Keratinocyte (primary cell): ENCODE data around the gene PTPN4. TPM values are rescaled to one million over a fixed set of nuclear protein-coding genes. Genes with fewer than 3 reads are reported as not detected.
"Not testable (repeated sequence)": the region's sequence is repeated elsewhere in the genome, so short reads cannot be mapped to it uniquely, and the experiment has no call there.

Experiments used
- DNase-seq: peaks from one replicate; pipeline ENCODE4 v3.0.0-alpha.2; 2011; ENCODE audit warnings: low read depth, missing footprints, low spot score
- FAIRE-seq: peaks from 2 replicates; lab custom pipeline; 2011; peaks lifted over from hg19 to GRCh38; lab: Jason Lieb, UNC
- H2AFZ ChIP-seq: 2 replicates; pipeline ENCODE4 v1.6.0; 2012; ENCODE audit warnings: low read length, control low read depth, inconsistent platforms; ENCODE audit not compliant: control insufficient read depth
- H3K27ac ChIP-seq: 2 replicates; pipeline ENCODE4 v1.5.1; 2011; ENCODE audit warnings: low read length; ENCODE audit not compliant: control insufficient read depth, insufficient read depth
- H3K27me3 ChIP-seq: 3 replicates; pipeline ENCODE4 v1.6.0; 2011; ENCODE audit warnings: low read length; ENCODE audit not compliant: control insufficient read depth, insufficient read depth; ENCODE audit errors: extremely low read depth
- H3K36me3 ChIP-seq, 2 experiments: 2 replicates in 1 of 2; 3 replicates in 1 of 2; pipeline ENCODE4 v1.5.1; 2011; ENCODE audit warnings: low read length in 2 of 2, mild to moderate bottlenecking in 1 of 2; ENCODE audit not compliant: control insufficient read depth in 2 of 2, insufficient read depth in 2 of 2; ENCODE audit errors: extremely low read depth in 1 of 2
- H3K4me1 ChIP-seq: 3 replicates; pipeline ENCODE4 v1.5.1; 2011; ENCODE audit warnings: low read length; ENCODE audit not compliant: control insufficient read depth, insufficient read depth; ENCODE audit errors: extremely low read depth
- H3K4me2 ChIP-seq: 3 replicates; pipeline ENCODE4 v1.6.0; 2011; ENCODE audit warnings: low read depth, low read length; ENCODE audit not compliant: control insufficient read depth, insufficient read depth; ENCODE audit errors: extremely low read depth
- H3K4me3 ChIP-seq, 3 experiments: fragments of 200-600 bp in 1 of 3; sonication (generic) in 1 of 3; 2 replicates in 2 of 3; 3 replicates in 1 of 3; pipeline ENCODE4 v1.5.1; 2011 to 2016; ENCODE audit warnings: low read length in 3 of 3, mild to moderate bottlenecking in 3 of 3, control low read depth in 2 of 3, inconsistent platforms in 1 of 3, low read depth in 1 of 3, mixed read lengths in 1 of 3, mixed run types in 1 of 3, moderate library complexity in 1 of 3; ENCODE audit not compliant: control insufficient read depth in 2 of 3, insufficient read depth in 2 of 3; ENCODE audit errors: extremely low read depth in 1 of 3
- H3K79me2 ChIP-seq: 2 replicates; pipeline ENCODE4 v1.6.0; 2012; ENCODE audit warnings: low read length; ENCODE audit not compliant: control insufficient read depth, insufficient read depth
- H3K9ac ChIP-seq: 3 replicates; pipeline ENCODE4 v1.6.0; 2011; ENCODE audit warnings: low read length; ENCODE audit not compliant: control insufficient read depth, insufficient read depth; ENCODE audit errors: extremely low read depth
- H3K9me1 ChIP-seq: 3 replicates; pipeline ENCODE4 v1.6.0; 2011; ENCODE audit warnings: low read length; ENCODE audit not compliant: control insufficient read depth, insufficient read depth; ENCODE audit errors: extremely low read depth
- H3K9me3 ChIP-seq: 2 replicates; pipeline ENCODE4 v1.5.1; 2012; ENCODE audit warnings: low read depth, low read length; ENCODE audit not compliant: control insufficient read depth
- H4K20me1 ChIP-seq: 3 replicates; pipeline ENCODE4 v1.6.0; 2011; ENCODE audit warnings: low read length; ENCODE audit not compliant: control insufficient read depth, insufficient read depth; ENCODE audit errors: extremely low read depth
- CTCF ChIP-seq, 3 experiments: IDR thresholded peaks in 1 of 3; conservative IDR thresholded peaks in 1 of 3; optimal IDR thresholded peaks in 1 of 3; 2 replicates in 2 of 3; 3 replicates in 1 of 3; pipeline versions ENCODE3 to v1.5.1; 2011; ENCODE audit warnings: low read length in 3 of 3, mild to moderate bottlenecking in 3 of 3, moderate library complexity in 2 of 3, control low read depth in 1 of 3, inconsistent platforms in 1 of 3; ENCODE audit not compliant: insufficient read depth in 2 of 3; ENCODE audit errors: extremely low read depth in 1 of 3
- EZH2 ChIP-seq: IDR thresholded peaks from one replicate; pipeline ENCODE4 v1.6.1; 2012; ENCODE audit warnings: inconsistent platforms, mild to moderate bottlenecking, low read length, moderate library complexity
- dilution Hi-C: fragments of 300-500 bp; cut with MboI; formaldehyde crosslinking; loops from one replicate; pipeline ENCODE4 v1.7.0; 2020; ENCODE audit warnings: low sequenced_read_pairs; ENCODE audit not compliant: extremely low pct_ligation_motif_present
- polyA plus RNA-seq, 5 experiments: library from polyadenylated mRNA; depleted of rRNA in 3 of 5; stranded (reverse) in 3 of 5; stranded (forward) in 1 of 5; unstranded in 1 of 5; fragments of >200 nt; gene quantifications; 1 replicate in 1 of 5; 2 replicates in 3 of 5; 3 replicates in 1 of 5; pipeline versions ENCODE4 v1.2.1 to v1.2.3, GENCODE V29; 2011 to 2012; ENCODE audit warnings: missing spikeins in 2 of 5, low read depth in 1 of 5, low replicate concordance in 1 of 5

The PTPN4 gene
- polyA plus RNA-seq, 1 donor (not counting 4 experiments of a cell fraction or from before 2014, with no cell fraction given), result 20.6 TPM

- TF ChIP-seq EZH2, result no peak
- no peak for TF ChIP-seq CTCF (optimal IDR thresholded peaks at IDR 0.05 in 1 of 3, IDR thresholded peaks at IDR 0.05 in 1 of 3, conservative IDR thresholded peaks at IDR 0.05 in 1 of 3; ENCODE audit: extremely low read depth in 1 of 3, insufficient read depth in 2 of 3, low read length in 3 of 3)
- dilution Hi-C loops, result no loop called here
- Histone ChIP-seq H3K4me3 (no peak overlapping the region), H3K4me1 (peaks cover 11% of the 10 kb centered on the region), H3K27ac (no peak overlapping the region), H3K4me2 (no peak overlapping the region), H3K36me3 (no peaks in the 10 kb centered on the region), H3K9me1 (no peaks in the 10 kb centered on the region), H3K27me3 (no peaks in the 10 kb centered on the region), H3K79me2 (peaks cover 20% of the 10 kb centered on the region), H3K9ac (no peak overlapping the region), H3K9me3 (no peaks in the 10 kb centered on the region), H2AFZ (no peak overlapping the region), H4K20me1 (no peaks in the 10 kb centered on the region)
- FAIRE-seq, result no peak
- DNase-seq, result no peak
These were observed 258.8 kb downstream of the PTPN4 start for GRCh38 chr2:120018549-120018948.

GRCh38 chr2:120020554-120020953 is 260.8 kb downstream of the PTPN4 start:
- H3K27me3 ChIP-seq, result no peaks in the 10 kb centered on the region
- H3K27ac ChIP-seq, result no peak overlapping the region
- no peak overlapping the region for H3K4me2 ChIP-seq
- no peak for DNase-seq
- H3K9me1 ChIP-seq, result no peaks in the 10 kb centered on the region
- no peak overlapping the region for H3K4me3 ChIP-seq
- dilution Hi-C loops, result no loop called here
- no peaks in the 10 kb centered on the region for H3K36me3 ChIP-seq
- no peaks in the 10 kb centered on the region for H3K4me1 ChIP-seq
- no peak overlapping the region for H2AFZ ChIP-seq
- no peaks in the 10 kb centered on the region for H3K9me3 ChIP-seq
- no peaks in the 10 kb centered on the region for H4K20me1 ChIP-seq
- no peak overlapping the region for H3K9ac ChIP-seq
- FAIRE-seq, result no peak
- TF ChIP-seq CTCF (optimal IDR thresholded peaks at IDR 0.05 in 1 of 3, IDR thresholded peaks at IDR 0.05 in 1 of 3, conservative IDR thresholded peaks at IDR 0.05 in 1 of 3; ENCODE audit: extremely low read depth in 1 of 3, insufficient read depth in 2 of 3, low read length in 3 of 3), result no peak
- TF ChIP-seq EZH2, result no peak
- peaks cover 5% of the 10 kb centered on the region for H3K79me2 ChIP-seq

- H3K9me3 ChIP-seq, H3K27ac ChIP-seq, dilution Hi-C loops, H3K9me1 ChIP-seq, H3K9ac ChIP-seq, H3K36me3 ChIP-seq, DNase-seq, H4K20me1 ChIP-seq, H3K27me3 ChIP-seq, H3K79me2 ChIP-seq, H3K4me1 ChIP-seq, H3K4me2 ChIP-seq, FAIRE-seq, H2AFZ ChIP-seq, H3K4me3 ChIP-seq: not testable (repeated sequence)
These were observed 262.8 kb downstream of the PTPN4 start for GRCh38 chr2:120022505-120022904.
